HT-29 (cell line): ENCODE data around the gene CRADD. TPM values are rescaled to one million over a fixed set of nuclear protein-coding genes. Genes with fewer than 3 reads are reported as not detected.

Experiments used
- DNase-seq: peaks from one replicate; pipeline ENCODE4 v3.0.0-alpha.2; 2015; ENCODE audit warnings: low spot score
- total RNA-seq: library from RNA; depleted of rRNA; stranded (reverse); fragments of >200 nt; shearing (Covaris generic); gene quantifications from 2 replicates; pipeline ENCODE4 v1.2.3, GENCODE V29; 2014

Gene CRADD
- total RNA-seq, 1 experiment from 2014 or later = 12.0 TPM

DNA sequence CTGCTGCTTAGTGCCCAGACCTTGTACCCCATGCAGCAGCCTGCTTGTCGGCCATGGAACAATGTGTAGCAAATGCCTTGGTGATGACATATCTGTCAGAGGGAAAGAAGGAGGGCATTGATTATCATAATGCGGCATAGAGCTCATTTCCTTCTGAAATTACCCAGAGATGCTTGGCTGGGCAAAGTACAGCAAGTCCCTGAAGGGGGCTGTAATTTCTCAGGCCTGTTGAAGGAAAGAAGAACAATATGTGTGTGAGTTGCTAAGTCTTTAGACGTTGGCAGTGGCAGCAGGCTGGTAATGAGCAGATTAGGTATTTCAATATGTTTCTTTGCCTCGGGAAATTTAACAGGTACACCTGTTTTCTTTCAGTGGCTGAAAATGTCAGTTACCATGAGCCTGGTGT, 128.6 kb downstream of the CRADD start:
- DNase-seq = no peak

DNA sequence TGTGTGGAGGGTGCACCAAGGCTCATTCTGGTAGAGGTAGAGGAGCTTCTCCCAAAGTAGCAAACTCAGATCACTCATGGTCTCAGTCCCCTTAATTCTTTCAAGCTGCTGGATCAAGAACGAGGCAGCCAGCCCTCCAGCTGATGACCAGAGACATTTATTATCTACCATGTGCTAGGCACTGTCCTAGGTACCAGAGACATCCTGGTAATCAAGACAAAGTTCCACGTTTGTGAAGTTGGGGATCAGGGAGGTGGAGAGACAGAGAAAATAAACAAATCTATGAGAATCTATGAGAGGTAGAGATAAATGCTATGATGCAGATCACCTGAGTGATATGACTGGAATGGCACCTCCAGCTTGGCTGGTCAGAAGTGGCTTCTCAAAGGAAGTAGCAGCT, 130.2 kb downstream of the CRADD start:
- no peak for DNase-seq

DNA sequence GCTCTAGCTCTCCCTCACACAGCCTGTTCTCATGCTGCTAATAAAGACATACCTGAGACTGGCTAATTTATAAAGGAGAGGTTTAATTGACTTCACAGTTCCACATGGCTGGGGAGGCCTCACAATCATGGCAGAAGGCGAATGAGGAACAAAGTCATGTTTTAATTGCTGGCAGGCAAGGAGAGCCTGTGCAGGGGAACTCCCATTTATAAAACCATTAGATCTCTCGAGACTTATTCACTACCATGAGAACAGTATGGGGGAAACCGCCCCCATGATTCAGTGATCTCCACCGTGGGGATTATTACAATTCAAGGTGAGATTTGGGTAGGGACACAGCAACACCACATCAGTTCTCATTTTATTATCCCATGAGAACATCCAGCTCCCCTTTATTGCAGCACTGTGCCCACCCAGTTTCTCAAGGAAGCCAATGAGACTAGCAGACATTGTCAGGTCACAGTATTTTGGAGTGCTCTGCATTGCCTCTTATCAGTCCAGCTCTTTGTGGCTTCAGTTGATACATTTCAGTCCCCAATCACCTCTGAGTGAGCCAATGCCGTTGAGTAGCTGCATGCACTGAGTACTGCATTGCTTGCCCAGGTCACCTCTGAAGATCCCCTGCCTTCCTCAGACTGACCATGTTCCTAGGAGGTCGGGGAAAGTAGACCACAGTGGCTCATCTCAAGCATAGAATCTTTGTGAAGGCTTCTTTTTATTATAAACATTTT, 131.2 kb downstream of the CRADD start:
- DNase-seq = no peak

DNA sequence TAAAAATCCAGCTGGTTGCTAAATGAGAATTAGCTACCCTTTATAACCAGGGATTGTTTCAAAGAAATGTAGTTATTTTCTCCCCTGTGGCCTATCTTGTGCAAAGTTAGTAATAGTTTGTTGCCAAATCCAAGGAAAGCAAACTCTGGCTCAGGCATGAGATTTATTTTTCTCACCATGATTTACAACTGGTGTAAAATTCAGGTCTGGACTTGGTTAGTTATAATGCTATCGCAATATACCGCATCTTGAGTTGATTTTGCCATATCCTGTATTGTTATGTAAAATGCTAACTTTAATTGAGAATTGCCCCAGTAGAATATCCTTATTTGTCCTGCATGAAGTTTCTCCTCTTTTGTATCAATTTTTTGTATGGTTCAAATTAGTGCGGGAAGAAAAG, 135.5 kb downstream of the CRADD start:
- no peak for DNase-seq

DNA sequence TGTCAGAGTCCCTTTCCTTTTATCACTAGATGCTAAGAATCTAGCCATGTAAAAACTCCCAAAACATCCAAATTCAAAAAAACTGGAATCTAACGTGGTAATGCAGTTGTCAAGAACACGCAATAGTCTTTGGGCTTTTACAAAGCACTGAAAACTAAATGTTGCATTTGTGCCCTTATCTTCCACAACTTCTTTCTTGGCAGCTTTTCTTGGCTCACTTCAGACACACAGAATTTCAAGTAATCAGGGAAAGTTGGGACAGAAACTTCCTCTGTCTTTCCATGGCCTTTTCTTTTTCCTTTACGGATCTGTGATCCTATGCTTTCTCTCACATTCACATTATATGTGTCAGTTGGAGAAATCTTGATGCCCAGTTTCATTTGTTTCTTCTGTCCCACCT, 136.0 kb downstream of the CRADD start:
- no peak for DNase-seq

DNA sequence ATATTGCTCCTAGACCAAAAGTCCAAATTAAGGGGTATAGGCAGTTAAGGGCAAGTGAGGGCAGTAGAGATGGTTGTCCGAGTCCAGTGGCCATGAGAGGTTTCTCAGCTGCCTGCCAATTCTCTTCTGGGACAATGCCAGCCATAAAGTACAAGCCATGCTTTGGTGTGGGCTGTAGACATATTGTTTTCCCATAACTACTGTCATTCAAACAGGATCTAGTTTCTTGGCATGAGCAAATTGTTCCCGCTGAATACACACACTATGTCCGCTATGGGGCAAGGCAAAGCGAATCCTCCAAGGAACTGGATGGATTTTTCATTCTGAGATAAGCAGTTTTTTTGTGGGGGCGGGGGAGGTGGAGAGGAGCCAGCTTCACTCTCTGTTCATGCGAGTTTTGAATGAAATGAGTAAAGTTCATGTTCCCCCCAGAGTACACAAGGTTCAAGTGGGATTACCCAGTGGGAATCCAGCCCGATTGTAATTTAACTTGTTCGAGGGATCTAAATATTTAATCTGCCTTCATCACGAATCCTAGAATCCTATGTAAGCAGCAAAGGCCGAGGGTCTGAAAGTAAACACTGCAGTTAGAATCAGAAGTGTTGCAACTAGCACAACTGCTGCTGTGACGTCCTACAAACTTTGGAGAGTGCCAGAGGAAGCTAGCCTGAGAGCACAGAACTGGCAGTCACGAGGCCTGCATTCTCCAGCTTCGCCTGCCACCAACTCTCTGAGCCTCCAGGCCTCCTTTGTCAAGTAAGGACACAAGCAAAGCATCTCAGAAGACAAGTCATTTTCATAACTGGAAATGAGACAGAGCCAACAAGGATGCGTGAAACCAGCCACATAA, 137.0 kb downstream of the CRADD start:
- DNase-seq = no peak

DNA sequence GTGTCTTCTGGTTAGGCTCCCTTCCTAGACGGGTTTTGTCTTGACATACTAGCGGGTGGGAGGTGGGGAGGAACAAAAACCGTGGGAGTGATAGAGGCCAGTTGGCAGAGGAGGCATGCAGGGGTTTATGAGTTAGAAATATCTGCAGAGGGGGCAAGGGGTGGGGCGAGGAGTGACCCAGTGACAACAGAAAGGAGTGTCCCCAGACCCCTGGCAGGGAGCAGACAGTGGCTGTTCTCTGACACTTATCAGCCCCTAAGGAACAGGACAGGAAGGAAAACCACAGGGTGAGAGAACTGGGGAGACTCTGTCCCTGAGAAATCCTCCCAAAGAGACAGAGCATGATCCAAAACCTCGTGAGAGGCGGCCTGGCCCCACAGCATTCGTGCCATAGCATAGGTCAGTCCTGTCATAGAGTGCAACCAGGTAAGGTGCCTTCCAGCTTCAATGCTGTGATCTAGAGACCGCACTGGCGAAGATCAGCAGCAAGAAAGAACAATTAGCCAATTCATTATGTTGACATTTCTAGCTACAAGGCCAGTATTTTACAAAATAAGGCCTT, 141.4 kb downstream of the CRADD start:
- no peak for DNase-seq

DNA sequence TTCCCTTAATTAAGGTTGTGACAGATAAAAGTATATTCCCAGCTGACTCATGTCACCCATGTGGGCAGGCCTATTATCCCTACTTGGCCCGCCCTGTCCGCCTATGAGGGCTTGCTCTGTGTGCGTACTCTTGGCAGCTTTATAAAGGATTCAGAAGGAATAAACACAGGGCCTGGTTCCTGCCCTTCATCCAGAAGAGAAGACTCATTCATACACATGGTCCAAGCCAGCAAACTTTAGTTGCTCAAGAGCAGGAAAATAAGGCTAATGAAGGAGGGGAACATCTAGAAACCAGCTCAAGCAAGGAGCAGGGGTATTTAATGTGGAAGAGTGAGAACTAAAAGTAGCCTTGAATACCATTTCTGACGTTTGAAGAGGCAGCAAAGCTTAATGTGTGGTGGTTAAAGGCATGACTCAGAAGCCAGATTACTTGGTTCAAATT, 141.9 kb downstream of the CRADD start:
- no peak for DNase-seq

DNA sequence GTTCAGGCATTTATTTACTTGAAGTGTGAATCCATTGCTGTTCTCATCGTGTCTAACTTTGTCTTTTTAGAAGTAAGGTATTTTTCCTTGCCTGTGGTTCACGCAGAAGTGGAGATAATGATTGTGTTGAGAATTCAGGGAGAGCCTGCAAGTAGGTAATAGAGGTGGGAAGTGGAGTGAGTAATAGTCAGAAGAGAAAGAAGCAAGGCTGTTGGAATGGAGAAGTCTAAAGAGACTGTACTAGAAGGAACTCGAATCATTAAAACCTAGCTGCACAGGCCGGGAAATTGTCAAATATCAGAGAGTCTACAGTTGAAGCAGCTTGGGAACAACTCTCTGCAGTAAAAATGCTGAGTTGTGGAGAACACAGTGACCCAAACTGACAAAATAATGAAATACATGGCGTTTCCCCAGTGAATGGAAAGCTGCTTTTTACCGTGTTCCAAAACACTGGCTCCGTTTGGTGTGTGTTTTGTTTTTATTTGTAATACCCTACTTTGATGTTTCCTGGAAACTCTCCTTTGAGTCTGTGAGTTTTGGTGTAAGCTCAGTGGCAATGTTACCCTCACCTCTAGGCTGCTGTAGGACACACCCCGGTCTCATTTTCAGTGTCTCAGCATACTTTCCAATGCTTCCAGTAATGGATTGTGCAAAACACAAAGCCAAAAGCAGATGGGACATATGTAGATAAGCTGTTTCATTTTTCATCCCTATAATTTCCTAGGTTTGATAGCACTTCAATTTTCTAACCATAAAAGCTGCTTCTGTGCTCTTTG, 146.6 kb downstream of the CRADD start:
- DNase-seq = no peak

DNA sequence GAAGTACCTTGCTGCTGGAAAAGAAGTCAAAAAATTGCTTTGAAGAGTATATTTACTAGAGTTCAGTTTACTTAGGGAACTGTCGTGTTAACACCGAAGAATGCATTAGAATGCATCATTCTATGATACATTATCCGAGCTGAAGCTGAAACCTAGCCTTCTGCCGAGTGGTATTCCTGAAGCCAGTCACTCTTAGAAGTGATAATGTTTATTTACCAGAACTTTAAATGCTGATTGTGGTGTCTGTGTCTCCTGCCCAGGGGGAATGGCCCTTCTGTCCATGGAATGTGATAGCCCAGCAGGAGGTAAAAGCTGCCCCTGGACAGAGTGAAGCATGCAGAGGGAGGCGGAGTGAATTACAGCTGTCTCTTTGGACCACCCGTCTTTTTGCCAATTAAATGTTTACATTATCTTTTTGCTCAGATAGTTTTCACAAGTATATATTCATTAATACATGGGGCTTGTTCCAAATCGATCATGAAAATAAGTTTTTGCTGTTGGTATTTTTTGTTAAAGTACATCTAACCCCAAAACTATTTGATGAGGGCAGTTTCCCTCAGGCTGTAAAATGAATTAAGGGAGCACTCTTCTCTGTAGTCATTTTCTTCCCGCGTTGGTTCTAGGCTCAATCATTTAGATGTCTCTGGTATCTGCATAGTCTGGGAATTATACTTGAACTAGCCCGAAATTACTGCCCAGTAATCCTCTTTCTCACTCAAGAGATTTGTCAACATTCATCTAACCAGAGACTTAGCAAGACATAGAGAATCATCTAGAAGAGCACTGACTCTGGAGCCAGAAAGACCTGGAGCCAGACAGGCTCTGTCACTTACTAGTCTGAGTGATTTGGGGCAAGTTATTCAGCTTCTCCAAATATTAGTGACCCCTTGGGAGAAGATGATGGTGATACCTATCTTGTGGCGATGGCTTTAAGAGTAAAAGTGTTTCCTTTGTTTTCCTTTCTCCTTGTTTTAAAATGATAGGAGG, 147.6 kb downstream of the CRADD start:
- DNase-seq = no peak

DNA sequence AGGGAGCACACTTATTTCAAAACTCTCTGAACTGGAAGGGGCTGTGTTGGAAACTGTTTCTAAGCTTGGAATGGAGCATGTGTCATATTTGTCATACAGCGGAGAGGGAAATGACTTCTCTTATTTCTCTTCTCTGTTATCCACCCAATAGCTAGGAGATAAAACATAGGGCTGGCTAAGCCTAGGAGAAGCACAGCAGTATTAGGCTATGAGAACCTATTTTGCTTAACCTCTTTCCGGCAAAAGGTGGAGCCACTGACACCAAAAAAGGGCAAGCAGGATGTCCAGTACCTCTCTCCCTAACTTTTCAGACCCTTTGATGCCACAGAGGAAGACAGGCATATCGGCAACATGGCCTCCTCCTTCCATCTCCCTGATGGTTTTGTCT, 148.3 kb downstream of the CRADD start:
- DNase-seq = no peak

DNA sequence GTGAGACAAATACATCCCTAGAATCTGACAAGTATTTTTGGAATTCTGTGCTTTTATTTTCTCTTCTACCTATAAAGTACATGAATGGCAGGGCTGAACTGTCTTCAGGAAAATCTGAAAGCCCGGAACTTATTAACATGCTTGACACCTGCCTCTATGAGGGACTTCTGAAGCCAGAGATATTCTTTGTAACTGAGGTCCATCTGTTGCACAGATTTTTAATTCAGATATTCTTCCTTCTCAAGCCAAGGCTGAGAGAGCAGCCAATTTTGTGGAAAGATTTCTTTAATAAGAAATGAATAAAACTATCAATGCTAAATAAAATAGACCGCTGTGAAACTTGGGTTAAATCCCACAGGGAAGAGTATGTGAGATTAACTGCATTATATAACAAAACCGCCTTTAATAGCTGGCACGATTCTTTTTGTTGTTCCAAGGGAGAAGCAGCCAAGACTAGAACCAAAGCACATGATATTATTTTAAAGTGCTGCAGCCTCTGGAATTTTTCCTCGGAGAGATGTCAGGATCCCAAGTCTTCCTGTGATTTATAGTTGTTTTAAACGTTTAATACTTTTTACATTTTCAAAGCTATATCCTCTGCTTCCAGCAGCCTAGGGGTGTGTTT, 148.9 kb downstream of the CRADD start:
- no peak for DNase-seq

DNA sequence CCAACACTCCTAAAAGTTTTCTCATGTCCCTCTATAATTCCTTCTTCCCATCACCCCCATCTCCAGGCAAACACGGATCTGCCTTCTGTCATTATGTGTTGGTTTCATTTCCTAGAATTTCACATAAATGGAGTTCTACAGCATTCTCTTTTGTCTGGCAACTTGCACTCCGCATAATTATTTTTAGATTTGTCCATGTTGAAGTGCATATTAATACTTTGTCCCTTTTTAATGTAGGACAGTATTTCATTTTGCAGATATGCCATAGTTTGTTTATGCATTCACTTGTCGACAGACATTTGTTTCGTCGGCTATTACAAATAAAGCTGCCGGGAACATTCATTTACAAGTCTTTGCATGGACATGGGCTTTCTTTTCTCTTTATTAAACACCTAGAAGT, 150.0 kb downstream of the CRADD start:
- DNase-seq = no peak

DNA sequence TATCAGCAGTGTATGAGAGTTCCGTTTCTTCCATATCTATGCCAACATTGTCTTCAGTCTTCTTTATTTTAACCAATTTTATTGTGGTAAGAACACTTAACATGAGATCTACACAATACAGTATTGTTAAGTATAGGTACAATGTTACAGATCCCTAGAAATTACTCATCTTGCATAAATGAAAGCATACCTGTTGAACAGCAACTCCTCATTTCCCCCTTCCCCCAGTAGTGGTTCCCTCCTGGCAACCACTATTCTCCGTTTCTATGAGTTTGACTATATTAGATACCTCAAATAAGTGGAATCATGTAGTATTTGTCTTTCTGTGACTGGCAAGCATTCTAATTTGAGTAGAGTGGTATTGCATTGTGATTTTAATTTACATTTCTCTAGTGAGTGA, 150.5 kb downstream of the CRADD start:
- no peak for DNase-seq

DNA sequence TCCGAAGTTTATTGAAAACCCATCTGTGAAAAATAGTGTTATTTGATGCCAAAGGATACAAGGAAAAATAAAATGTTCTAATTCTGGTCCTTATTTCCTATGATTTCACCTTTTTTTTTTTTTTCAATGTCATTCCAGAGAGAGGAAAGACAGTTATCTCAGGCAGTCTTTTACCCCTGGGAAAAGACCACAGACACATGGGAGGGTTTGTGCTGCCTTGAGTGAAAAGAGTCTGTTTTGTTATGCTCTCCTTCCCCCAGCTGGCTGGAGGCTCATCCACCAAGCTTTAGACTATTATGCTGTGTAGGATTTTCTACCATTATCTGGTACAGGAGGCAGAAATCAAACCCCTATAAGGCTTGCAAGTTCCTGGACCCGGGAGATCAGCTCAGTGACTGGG, 151.8 kb downstream of the CRADD start:
- no peak for DNase-seq

DNA sequence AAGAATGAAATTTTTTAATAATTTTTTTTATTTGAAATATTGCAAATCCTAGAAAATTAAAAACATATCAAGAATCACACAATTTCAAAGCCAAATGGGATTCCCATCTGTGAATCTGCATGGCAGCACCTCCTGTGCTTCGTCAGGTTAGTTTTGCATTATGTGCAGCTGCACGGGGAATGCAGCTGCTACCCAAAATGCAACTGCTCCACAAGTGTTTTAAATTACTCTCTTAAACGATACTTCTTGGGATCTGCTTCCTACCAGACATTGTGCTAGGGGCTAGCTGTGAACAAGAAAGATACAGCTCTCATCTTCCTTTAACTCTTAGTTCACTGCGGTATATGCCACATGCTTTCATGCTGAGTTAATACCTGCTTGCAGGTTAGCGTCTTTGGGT, 154.2 kb downstream of the CRADD start:
- DNase-seq = no peak

DNA sequence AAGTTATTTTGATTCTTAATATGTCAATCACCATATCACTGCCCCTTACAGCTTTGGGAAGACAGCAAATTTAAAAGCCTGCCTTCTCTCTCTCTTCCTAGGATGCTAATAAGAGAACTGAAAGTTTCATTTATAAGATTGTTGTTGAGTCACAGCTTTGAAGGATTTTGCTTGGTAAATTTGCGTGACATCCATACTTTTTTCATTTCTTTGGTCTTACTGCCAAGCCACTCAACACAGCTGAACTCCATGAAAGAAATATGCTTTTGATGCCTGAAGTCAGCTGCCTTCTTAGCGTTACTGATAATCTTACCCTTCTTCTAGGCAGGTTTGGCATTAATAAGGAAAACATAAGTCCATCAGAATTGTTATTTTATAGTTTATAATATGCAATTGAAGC, 155.0 kb downstream of the CRADD start:
- DNase-seq = no peak

DNA sequence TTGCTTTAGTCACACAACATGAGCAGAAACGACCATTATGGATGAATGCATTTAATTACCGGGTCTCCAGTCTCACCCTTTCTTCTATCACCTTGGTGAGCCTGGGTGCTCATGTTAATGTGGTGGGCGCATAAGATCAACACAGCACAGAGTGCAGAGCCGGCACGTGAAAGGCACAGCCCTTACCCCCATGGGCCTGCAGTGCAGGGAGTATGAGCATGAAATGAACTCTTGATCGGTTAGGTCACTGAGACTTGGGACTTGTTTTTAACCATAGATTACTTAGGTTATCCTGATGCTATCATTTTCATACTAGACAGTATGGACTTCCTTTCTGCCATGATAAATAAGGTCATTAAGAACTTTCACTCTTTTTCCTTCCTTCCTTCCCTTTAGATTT, 156.8 kb downstream of the CRADD start:
- no peak for DNase-seq

DNA sequence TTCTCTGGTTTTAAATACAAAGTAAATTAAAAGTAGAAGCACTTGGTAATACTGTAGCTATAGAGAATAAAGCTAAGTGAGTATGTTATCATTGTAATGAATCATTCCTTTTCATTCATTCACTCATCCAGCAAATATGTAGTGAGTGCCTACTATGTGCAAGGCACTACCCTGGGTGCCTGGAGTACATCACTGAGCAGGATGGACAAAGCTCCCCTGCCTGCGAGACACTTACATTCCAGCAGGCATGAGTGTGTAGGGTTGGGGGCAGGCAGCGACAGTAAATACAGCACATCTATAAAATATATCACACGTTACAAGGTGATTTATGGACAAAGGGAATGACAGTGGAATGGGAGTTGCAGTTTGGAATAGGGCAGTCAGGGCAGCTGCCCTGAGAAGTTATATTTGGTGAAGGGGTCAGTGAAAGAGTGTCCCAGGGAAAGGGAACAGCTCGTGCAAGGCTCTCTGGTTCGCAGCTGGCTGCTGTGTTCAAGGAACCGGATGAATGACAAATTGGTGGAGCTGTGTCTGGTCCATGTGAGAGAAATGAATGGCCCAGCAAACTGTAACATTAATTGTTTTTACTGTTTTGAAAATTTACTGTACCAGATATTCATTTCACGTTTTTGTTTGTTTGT, 159.6 kb downstream of the CRADD start:
- DNase-seq = no peak

DNA sequence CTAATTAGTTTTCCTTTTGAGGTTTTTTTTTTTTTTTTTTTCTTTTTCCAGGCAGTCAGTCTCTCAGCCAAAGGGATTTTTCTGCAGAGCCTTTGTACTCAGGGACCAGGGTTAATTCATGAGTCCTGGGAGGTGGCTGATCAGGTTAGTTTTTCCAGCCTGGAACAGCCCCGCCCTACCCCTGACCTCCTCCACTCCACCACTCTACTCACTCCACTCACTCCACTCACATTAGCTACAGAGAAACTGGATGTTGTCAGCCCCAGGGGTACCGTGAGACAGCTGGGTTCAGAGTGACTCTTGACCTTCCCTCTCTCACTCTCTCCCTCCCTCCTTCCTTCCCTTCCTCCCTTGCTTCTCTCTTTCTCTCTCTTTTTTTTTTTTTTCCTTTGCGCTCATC, 161.0 kb downstream of the CRADD start:
- DNase-seq = no peak
